ENCODE results near the gene TMEM94.
A peak's percentile ranks its signal among the peaks of the same experiment; 100 is the strongest.
"Not testable (repeated sequence)": the region's sequence is repeated elsewhere in the genome, so short reads cannot be mapped to it uniquely, and the experiment has no call there.

TMEM94 gene

DNA sequence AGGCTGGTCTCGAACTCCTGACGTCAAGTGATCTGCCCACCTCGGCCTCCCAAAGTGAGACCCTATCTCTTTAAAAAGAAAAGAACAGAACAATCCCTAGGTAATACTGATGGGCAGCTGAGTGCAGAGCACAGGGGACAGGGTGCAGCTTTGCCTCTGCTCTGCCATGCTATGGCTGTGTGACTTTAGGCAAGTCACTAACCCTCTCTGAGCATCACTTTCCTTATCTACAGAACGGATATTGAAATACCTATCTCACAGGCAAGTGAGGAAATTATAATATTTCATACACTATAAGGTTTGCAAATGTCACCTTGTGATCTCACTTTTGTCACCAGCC, 54.8 kb downstream of the TMEM94 start:
- DNase-seq (ENCODE audit: low read depth, low spot score), result no peak

DNA sequence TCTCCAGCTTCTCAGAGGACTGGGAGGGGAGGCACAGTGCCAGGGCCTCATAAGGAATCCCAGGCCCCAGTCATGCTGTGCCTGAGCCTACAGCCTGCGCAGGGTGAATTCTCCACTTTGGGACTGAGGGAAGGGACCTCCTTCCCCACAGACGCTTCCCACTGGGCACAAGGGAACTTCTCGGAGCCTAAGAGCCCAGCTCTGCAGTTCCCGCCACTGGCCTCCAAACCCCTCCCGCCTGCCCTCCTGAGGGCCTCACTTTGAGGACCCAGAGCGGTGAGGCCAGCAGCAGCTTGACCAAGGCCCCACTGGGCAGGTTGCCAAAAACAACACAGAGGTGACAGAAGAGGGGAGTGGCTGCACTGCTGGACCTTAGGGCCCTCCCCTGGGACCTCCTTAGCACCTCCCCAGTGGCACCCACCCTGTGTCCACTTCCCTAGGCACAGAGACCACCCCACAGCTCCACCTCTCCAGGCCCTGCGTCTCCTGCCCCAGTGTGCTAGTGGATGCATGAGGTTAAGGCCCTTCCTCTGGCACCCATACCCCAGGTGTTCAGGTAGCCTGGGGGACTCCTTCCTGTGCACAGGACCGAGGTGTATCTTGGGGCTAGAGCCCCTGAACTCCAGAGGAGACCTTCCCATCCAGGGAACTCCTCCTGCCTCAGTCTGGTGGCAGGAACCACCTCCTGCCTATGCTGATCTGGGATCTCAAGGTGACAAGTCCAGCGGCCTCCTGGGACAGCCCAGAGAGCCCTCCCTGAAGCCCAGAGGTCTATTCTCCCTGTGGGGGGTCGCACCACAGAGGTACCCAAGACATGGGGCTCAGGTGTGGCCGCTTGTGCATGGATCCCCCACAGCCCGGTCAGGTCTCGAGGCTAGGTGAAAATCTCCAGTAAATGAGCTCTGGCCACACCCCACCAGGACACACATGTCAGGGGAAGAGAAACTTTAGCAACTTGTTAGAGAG, 55.5 kb downstream of the TMEM94 start:
- DNase-seq (ENCODE audit: low read depth, low spot score), result peak; percentile 59

DNA sequence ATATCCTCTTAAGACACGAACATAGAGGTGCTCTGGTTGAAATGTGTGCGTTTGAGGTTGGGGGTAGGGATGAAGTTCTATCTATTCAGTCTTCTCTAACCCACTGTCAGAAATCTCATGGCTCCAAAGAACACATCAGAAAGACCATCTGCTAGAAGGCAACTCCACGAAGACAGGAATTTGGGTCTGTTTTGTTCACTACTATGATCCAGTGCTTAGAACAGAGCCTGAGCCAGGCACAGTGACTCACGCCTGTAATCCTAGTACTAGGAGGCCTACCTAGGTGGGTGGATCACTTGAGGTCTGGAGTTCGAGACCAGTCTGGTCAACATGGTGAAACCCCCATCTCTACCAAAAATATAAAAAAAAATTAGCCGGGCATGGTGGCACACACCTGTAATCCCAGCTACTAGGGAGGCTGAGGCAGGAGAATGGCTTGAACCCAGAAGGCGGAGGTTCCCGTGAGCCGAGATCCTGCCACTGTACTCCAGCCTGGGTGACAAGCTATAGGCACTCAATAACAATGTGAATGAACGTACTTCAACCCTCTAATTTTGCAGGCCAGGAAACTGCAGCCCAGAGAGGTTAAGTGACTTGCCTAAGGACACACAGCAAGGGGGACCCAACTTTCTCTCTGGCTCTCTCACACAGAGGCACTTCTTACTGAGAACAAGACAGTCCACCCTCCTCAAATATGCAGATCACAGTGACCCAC, 56.6 kb downstream of the TMEM94 start:
- DNase-seq (ENCODE audit: low read depth, low spot score), result no peak

DNA sequence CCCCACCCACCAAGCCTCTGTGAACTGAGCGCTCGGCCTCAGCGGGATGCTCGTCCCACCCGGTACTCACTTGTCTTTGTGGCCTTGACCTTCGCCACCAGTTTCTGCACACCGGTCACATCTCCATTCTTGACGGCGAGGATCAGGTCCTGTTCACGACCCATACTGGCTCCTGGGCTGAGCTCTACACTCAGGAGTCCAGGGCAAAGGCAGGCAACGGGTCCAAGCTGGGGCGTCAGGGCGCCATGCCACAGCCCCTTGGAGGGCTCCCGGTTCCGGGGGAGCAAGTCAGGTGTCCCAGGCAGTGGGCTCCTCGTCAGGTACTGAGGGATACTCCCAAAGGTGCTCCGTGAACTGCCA, 57.2 kb downstream of the TMEM94 start:
- DNase-seq (ENCODE audit: low read depth, low spot score), result no peak

DNA sequence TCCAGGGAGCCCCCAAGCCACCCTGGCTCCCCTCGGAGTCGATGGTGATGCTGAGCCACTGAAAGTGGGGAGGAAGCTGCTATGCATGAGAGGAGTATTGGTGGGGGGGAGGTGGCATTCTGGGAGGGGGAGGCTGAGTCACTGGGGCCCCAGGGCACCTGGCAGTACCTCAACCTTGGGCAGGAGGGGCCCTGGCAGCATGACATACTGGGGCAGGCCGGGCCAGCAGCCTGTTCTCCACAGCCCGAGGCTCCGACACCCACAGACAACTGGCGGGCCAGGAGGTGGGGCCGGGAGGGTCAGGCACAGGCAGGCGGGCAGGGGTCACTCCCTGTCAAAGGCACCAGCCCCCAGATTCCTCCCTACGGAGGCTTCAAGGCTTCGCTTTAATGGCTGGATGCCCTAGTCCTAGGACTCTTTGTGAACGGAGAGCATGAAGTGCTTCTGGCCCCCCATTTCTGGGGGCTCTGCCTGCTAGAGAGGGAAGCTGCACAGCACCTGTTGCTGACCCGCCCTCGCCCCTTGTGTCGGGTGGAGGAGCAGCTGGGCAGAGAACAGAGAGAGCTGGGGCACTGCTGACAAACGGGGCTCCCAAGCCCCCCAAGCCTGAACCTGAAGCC, 58.0 kb downstream of the TMEM94 start:
- DNase-seq (ENCODE audit: low read depth, low spot score), result peak; percentile 55

DNA sequence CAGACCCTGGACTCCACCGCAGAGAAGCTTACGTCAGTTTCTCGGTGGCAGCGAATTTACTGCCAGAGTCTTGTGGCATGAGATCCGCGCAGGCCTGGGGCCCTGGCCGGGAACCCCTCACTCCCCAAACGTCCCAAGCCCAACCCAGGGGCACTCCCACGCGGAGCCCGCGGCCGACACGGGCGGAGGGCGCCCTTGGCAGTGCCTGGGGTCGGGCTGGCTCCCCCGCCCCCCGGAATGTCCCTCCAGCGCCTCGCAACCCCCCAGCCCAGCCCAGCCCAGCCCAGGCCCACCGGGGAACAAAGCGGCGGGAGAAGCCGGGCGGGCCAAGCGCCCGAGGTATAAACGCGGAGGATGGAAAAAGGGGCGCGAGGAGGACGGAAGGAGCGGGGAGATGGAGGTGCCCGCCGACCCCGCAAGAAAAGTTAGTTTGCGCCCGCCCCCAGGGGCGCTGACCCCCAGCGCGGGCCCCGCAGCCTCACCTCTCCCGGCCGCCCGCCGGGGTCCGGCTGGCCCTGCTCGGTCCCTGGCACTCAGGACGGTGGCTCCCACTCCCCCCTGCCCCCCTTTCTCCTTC, 58.6 kb downstream of the TMEM94 start:
- DNase-seq (ENCODE audit: low read depth, low spot score), result peak; percentile 54

DNA sequence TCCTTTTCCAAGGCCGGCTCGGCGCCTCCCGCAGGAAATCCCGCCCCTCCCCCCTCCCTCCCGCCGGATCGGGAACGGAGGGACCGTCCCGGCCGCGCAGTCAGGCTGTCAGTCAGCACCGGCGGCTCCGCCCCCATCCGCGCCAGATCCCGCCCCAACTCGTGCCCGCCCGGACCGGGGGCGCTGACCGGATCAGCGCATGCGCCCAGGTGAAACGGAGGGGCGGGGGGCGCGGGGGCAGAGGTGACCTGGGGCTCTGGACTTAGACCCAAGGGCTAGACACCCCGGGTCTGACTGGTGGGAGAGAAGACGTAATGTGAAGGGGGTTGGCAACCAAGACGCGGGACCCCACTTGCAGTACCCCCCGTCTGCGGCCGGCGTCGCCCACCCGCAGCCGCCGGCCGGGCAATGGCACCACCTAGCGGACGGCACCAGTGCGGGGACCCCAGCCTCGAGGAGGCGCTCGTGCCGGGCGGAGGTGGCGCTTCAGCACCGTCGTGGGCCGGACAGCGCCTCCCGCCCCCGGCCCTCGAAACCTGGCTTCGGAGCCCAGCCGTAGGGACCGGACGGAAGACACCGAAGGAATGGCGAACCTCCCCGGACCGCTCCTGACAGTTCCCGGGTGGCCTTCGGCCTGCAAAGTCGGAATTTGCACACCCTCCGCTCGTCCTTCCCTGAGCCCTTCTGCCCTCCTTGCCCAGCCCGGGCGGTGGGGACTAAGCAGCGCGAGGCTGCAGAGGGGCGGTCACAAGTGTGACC, 59.2 kb downstream of the TMEM94 start, which contains the start of gene CASKIN2:
CASKIN2 (minus strand) TSS at position 42 of the 759 bp plus-strand sequence. CDS start 1,733 bp downstream, outside the sequence.
- DNase-seq (ENCODE audit: low read depth, low spot score), result peak; percentile 98

DNA sequence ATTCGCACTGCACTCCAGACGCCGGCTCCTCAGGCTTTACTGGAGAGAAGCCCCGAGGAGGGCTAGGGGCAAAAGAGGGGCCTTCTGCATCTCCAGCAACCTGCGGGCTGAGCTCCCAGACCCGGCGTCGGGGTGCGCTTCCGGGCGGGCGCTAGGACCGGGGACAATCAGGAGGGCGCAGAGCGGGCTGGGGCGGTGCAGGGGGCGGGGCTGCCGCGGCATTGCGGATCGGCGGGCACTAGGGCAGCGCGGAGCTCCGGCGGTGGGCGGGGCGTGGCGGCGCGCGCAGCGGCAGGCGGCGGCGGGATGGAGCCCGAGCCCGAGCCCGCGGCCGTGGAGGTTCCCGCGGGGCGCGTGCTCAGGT, 59.8 kb downstream of the TMEM94 start, which contains the start of gene TSEN54:
TSEN54 (plus strand) TSS at position 274 of the 364 bp plus-strand sequence; CDS start at position 307, 33 bp downstream.
- peak; percentile 97 for DNase-seq (ENCODE audit: low read depth, low spot score)

DNA sequence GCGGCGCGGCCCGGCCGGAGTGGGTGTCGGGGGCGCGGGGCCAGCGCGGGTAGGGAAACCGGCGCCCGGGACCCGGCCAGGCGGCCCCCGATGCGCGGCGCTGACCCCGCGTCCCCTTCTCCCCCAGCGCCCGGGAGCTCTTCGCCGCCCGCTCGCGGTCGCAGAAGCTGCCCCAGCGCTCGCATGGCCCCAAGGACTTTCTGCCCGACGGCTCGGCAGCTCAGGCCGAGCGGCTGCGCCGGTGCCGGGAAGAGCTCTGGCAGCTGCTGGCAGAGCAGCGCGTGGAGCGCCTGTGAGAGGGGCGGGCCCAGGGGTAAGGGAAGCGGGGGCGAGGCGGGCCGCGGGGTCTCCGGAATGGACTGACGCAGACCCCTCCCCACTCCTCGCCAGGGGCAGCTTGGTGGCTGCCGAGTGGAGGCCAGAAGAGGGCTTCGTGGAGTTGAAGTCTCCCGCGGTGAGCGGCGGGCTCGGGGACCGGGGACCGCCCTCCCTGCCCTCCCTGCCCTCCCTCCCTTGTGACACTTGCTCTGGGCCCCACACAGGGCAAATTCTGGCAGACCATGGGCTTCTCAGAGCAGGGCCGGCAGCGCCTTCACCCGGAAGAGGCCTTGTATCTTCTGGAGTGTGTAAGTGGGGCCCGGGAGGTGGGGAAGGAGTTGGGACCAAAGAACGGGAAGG, 60.3 kb downstream of the TMEM94 start:
- DNase-seq (ENCODE audit: low read depth, low spot score), result peak; percentile 68

DNA sequence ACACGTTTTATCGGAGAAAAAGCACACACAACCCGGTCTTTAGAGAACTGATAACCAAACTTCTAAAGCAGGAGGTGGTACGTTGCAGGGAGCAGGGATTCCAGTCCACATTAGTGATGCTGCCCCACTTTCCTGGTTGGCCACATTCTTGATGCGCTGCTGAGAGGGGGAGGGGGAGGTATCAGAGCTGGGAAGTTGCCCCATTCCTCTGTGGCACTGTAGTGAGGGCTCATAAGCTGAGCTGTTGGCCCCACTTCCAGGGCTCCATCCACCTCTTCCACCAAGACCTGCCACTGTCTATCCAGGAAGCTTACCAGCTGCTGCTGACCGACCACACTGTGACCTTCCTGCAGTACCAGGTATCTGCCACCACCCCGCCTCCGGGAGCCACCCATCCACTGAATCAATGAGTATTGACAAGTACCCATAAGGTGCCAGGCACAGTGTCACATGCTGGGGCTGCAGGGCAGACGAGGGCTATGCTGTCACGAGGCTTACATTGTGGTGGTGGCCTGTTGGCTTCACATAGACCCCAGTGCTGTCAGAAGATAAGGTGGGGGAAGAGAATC, 60.9 kb downstream of the TMEM94 start:
- DNase-seq (ENCODE audit: low read depth, low spot score), result peak; percentile 22

DNA sequence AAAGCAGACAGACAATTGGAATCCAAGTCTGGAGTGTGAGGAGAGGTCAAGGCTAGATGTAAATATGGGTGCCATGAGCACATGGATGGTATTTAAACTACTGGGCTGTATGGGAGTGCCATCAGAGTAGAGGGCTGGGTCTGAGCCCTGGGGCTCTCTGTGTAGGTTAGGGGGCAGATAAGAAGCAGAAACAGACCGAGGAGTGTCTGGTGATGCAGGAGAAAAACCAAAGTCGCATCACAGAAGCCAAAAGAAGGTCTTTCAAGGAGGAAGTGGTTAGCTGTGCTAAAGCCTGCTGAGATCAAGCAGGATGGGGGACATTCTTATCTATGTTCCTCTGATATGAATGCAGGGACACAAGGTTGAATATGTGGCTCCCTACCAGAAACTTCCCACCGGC, 61.8 kb downstream of the TMEM94 start:
- DNase-seq (ENCODE audit: low read depth, low spot score), result no peak

DNA sequence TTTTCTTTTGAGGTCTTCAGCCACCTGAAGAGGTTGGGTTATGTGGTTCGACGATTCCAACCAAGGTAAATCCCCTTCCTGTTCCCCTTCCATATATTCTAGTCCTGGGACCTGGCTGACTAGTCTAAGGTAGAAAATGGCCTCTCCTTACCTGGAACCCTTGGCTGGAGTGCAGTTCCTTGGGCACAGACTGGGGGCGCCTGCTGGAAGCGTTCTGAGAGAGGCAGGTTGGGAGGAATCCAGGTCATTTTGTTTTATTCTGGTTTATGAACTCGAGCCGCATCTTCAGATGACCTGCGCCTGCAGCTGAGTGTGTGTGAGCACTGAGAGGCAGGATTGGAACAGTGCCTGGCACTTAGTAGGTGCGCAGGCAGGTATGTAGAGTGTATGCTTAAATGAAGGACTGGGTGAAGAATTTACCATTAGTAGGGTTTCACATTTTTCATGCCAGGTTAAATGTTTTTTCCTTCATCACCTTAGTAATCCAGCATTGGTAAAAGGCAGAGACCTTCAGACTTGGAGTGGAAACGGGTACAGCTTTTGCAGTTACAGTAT, 62.6 kb downstream of the TMEM94 start:
- no peak for DNase-seq (ENCODE audit: low read depth, low spot score)

DNA sequence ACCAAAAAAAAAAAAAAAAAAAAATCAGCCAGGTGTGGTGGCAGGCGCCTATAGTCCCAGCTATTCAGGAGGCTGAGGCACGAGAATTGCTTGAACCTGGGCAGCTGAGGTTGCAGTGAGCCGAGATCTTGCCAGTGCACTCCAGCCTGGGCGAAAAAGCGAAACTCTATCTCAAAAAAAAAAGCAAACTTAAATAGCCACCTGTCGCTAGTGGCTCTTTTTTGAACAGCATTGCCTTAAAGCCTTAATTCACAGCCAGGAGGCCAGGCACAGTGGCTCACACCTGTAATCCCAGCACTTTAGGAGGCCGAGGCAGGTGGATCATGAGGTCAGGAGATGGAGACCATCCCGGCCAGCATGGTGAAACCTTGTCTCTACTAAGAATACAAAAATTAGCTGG, 64.0 kb downstream of the TMEM94 start:
- DNase-seq (ENCODE audit: low read depth, low spot score), result not testable (repeated sequence)

DNA sequence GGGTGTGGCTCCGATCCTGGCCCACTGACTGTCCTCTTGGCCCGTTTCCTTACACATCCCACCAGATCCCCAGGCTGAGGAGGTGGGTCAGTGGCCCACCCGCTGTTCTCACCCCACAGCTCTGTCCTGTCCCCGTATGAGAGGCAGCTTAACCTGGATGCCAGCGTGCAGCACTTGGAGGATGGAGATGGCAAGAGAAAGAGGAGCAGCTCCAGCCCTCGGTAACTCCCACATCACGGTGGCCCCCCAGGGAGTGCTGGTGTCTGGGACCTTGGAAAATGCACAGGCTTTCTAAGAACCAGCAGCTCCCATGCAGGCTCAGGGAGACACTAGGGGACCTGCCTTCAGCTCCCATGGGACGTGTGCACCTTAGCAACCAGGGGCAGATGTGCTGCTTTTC, 64.9 kb downstream of the TMEM94 start:
- no peak for DNase-seq (ENCODE audit: low read depth, low spot score)

DNA sequence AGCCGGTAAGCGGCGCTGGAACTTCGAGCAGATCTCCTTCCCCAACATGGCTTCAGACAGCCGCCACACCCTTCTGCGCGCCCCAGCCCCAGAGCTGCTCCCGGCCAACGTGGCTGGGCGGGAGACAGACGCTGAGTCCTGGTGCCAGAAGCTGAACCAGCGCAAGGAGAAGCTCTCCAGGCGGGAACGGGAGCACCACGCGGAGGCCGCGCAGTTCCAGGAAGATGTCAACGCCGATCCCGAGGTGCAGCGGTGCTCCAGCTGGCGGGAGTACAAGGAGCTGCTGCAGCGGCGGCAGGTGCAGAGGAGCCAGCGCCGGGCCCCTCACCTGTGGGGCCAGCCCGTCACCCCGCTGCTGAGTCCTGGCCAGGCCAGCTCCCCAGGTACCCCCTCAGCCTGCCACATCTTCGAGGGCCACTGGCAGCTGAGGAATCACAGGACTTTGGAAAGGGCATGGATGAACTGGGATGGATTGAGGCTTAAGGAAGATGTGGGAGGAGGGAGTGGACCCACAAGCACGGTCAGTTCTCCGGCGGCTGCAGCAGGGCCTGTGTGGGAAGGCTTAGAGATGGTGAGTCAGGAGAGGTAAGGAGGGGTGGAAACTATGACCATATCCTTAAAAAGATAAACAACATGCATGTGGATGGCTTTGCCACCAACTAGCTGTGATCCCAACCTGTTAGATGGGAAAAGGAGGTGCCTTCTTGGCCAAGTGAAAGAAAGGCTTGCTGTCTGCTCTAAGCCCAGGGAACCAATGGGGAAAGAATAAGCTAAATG, 65.7 kb downstream of the TMEM94 start:
- DNase-seq (ENCODE audit: low read depth, low spot score), result no peak

DNA sequence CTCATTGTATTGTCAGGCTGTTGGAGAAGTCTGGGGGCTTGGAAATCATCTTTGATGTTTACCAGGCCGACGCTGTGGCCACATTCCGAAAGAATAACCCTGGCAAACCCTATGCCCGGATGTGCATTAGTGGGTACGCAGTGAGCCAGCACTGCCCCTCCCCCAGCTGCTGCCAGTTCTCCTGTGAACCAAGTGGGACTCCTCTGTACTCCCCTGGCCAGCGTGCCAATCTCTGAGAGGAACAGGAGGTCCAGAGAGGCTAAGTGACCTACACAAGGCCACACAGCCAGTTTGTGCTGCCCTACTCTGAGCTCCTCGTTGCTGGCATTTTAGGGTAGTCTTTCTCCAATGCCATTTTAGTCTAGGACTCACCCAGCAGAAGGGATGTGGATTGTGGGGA, 67.2 kb downstream of the TMEM94 start:
- no peak for DNase-seq (ENCODE audit: low read depth, low spot score)

DNA sequence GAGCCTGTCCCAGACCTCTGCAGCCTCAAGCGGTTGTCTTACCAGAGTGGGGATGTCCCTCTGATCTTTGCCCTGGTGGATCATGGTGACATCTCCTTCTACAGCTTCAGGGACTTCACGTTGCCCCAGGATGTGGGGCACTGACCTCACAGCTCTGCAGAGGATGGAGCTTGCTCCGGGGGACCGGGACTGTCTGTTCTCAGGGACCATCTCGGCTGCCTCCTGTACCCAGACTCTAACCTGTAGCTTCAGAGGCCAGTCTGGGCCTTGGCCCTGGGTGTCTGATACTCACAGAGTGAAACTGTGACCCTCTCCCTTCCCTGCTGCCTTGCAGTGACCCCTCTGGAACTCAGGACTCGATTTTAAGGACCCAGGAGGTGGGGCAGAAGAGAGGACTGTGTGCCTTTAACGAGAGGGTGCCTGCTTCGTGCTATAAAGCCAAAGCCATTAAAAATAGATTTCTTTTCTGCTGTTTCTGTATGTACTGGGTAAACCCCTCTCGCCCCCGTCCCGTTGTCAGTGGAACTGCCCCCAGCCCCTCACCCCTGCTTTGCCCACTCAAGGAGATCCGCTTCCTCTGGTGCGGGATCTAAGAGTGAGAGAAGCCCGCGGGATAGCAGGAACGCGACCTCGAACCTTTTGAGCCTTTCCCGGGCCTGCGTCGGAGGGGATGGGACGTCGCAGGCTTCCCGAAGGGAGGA, 68.0 kb downstream of the TMEM94 start:
- no peak for DNase-seq (ENCODE audit: low read depth, low spot score)

DNA sequence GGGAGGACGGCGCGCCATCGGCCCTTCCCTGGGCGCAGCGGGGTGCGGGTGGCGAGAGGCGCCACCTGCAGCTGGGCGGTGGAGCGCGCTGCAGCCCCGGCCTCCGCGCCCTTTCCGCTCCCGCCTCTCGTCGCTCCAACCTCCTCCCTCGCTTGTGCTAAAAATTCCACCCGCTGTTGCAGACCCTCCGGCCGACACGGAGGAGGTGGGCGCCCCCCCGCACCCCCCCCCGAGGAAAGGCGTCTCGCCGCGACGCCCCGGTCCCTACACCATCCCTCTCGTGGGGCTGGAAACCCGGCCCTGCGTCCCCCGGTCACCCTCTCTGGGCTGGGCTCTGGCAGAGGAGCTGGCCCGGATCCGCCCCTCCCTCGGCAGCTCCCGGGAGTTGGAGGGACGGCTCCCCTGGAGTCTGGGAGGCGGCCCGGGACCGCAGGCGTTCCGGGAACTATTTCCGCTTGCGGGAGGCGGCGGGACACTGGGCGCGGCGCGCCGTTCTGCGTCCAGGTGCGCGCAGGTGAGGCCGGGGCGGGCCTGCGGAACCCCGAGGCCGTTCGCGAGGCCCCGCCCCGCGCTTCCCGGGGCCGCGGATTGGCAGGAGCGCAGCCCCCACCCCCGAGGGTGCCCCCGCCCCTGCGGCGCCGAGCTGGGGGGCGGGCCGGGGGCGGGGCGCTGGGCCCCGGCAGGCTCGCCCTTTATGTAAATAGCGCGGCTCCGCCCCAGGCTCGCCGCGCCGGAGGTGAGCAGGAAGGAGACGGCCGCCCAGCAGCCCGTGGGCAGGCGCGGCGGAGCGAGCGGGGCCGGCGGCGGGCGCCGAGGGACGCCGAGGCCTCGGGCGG, 68.8 kb downstream of the TMEM94 start, which contains the start of gene LLGL2:
LLGL2 (plus strand) TSS at position 728 of the 836 bp plus-strand sequence. CDS start 17,730 bp downstream, outside the sequence.
- DNase-seq (ENCODE audit: low read depth, low spot score), result peak; percentile 85

Measured in astrocyte of the hippocampus (primary cell).